ENCODE results near the gene SMTNL2.
"Not testable (repeated sequence)": the region's sequence is repeated elsewhere in the genome, so short reads cannot be mapped to it uniquely, and the experiment has no call there.

SMTNL2 gene

GRCh38 chr17:4617590-4618351 lies 33.4 kb downstream of the SMTNL2 start:
- no peaks in the 10 kb centered on the region for H3K36me3 ChIP-seq (replicated peaks)
- in situ Hi-C loops (cut with HindIII; ENCODE audit: low pct_ligation_motif_present, low sequenced_read_pairs), result no loop called here
- TF ChIP-seq, protein P1, sequence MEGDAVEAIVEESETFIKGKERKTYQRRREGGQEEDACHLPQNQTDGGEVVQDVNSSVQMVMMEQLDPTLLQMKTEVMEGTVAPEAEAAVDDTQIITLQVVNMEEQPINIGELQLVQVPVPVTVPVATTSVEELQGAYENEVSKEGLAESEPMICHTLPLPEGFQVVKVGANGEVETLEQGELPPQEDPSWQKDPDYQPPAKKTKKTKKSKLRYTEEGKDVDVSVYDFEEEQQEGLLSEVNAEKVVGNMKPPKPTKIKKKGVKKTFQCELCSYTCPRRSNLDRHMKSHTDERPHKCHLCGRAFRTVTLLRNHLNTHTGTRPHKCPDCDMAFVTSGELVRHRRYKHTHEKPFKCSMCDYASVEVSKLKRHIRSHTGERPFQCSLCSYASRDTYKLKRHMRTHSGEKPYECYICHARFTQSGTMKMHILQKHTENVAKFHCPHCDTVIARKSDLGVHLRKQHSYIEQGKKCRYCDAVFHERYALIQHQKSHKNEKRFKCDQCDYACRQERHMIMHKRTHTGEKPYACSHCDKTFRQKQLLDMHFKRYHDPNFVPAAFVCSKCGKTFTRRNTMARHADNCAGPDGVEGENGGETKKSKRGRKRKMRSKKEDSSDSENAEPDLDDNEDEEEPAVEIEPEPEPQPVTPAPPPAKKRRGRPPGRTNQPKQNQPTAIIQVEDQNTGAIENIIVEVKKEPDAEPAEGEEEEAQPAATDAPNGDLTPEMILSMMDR (IDR thresholded peaks at IDR 0.05; ENCODE audit: low read depth, low read length, missing control alignments), result no peak
- H3K27me3 ChIP-seq (replicated peaks), result peaks cover 4% of the 10 kb centered on the region
- no peak overlapping the region for H3K27ac ChIP-seq
- no peak overlapping the region for H3K4me3 ChIP-seq (ENCODE audit: low read depth, low read length)
- DNase-seq, result no peak

GRCh38 chr17:4620531-4621101 lies 36.3 kb downstream of the SMTNL2 start:
- in situ Hi-C loops (cut with HindIII; ENCODE audit: low pct_ligation_motif_present, low sequenced_read_pairs), result no loop called here
- Histone ChIP-seq H3K4me3 (ENCODE audit: low read depth, low read length) (no peak overlapping the region), H3K27me3 (replicated peaks) (peaks cover 4% of the 10 kb centered on the region), H3K27ac (no peak overlapping the region), H3K36me3 (replicated peaks) (no peaks in the 10 kb centered on the region)
- TF ChIP-seq, protein P1 (IDR thresholded peaks at IDR 0.05; ENCODE audit: low read depth, low read length, missing control alignments), result no peak
- no peak for DNase-seq

DNA sequence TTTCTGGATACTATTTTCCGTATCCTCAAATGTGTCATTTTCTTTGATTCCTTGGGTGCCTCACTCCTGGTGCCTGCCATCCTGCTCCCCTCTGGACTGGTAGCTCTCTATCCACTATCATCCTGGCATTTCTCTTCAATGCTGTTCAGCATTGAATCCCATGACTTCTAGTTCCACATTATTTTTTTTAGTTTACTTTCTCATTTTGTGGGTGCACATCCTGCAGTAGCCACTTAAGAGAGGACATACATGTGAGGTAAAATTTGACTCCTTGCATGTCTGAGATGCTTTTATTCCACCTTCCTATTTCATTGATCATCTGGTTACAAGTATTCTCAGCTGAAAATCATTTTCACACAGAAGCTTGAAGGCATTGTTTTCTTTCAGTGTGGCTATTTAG lies 38.0 kb downstream of the SMTNL2 start:
- Histone ChIP-seq H3K36me3 (replicated peaks) (no peaks in the 10 kb centered on the region), H3K27ac (no peak overlapping the region), H3K4me3 (ENCODE audit: low read depth, low read length) (no peak overlapping the region), H3K27me3 (replicated peaks) (peaks cover under 1% of the 10 kb centered on the region)
- no peak for DNase-seq
- in situ Hi-C loops (cut with HindIII; ENCODE audit: low pct_ligation_motif_present, low sequenced_read_pairs), result no loop called here
- TF ChIP-seq, protein P1 (IDR thresholded peaks at IDR 0.05; ENCODE audit: low read depth, low read length, missing control alignments), result no peak

DNA sequence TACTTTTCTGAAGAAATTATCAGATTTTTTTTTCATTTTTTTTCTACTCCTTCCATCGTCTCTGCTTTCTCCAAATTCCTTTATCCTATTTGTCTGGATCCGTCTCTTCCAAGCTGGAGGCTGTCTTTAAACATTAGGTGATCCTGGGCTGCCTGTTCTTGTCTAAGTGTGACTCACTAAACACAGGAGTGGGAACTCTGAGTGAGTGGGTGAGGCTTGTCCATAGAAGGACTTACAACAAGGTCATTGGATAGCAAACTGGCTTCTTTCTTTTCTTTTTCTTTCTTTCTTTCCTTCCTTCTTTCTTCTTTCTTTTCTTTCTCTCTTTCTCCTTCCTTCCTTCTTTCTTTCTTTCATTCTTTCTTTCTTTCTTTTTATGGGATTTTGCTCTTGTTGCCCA lies 38.9 kb downstream of the SMTNL2 start:
- in situ Hi-C loops (cut with HindIII; ENCODE audit: low pct_ligation_motif_present, low sequenced_read_pairs), result no loop called here
- Histone ChIP-seq H3K36me3 (replicated peaks) (no peaks in the 10 kb centered on the region), H3K27ac (no peak overlapping the region), H3K27me3 (replicated peaks) (no peaks in the 10 kb centered on the region), H3K4me3 (ENCODE audit: low read depth, low read length) (no peak overlapping the region)
- TF ChIP-seq, protein P1 (IDR thresholded peaks at IDR 0.05; ENCODE audit: low read depth, low read length, missing control alignments), result no peak
- peak; percentile 45 for DNase-seq

GRCh38 chr17:4624451-4624911 lies 40.2 kb downstream of the SMTNL2 start:
- in situ Hi-C loops (cut with HindIII; ENCODE audit: low pct_ligation_motif_present, low sequenced_read_pairs); H3K27me3 ChIP-seq (replicated peaks); H3K36me3 ChIP-seq (replicated peaks); H3K4me3 ChIP-seq (ENCODE audit: low read depth, low read length); H3K27ac ChIP-seq: not testable (repeated sequence)
- DNase-seq, result peak; percentile 41

DNA sequence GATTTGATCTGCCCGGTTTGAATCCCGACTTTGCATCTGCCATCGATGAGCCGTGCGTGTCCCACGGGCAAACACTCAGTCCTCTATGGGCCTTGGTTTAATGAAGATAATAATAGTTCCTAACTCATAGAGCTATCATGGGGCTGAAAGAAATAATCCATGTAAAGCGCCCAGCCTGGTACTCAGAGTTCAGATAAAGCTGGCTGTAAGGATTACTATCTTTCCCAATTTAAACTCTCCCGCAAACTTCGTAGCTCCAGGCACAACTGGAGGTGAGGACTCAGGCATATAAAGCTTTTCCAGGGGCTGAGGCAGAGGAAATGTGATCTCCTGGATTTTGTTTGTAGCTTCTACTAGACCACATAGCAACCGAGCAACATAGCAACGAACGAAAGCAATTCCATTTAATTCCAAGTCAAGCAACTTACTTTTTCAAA lies 40.9 kb downstream of the SMTNL2 start:
- Histone ChIP-seq H3K27me3 (replicated peaks) (no peaks in the 10 kb centered on the region), H3K36me3 (replicated peaks) (no peaks in the 10 kb centered on the region), H3K4me3 (ENCODE audit: low read depth, low read length) (no peak overlapping the region), H3K27ac (no peak overlapping the region)
- in situ Hi-C loops (cut with HindIII; ENCODE audit: low pct_ligation_motif_present, low sequenced_read_pairs), result no loop called here
- TF ChIP-seq, protein P1 (IDR thresholded peaks at IDR 0.05; ENCODE audit: low read depth, low read length, missing control alignments), result no peak
- DNase-seq, result no peak
